ENCODE results near the gene EGFLAM.
"Not testable (repeated sequence)": the region's sequence is repeated elsewhere in the genome, so short reads cannot be mapped to it uniquely, and the experiment has no call there.

Gene EGFLAM

DNA sequence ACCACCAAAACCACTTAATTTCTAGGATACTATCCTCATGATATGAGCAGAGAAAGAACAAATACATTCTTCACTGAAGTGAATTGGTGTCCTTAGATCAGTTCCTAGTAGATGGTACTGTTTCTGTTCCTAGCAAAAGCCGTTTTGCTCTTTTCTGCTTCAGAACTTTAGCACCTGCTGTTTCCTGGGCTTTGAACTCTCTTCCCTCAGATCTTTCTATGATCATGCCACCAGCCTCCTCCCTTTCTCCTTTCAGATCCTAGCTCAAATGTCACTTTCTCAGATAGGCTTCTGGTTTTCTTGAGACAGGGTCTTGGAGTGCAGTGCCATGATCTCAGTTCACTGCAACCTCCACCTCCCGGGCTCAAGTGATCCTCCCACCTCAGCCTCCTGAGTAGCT, 118.0 kb downstream of the EGFLAM start:
- no peak for DNase-seq (ENCODE audit: low spot score)

DNA sequence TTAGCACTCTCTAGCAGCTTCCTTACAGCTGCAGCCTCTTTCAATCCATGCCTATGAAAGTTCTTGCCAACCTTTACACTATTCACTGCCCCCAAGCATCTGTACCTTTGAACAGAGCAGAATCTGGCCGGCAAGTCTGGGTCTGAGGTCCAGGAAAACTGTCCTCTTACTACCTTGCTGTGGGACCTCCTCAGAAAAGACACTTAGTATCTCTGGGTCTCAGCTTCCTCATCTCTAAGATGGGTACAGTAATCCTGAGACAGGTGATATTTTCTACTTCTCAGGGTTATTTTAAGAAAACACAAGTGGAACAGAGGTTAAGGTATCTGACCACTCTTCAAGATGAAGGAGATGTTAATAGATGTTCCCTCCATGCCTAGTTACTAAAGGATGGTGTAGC, 120.2 kb downstream of the EGFLAM start:
- no peak for DNase-seq (ENCODE audit: low spot score)

DNA sequence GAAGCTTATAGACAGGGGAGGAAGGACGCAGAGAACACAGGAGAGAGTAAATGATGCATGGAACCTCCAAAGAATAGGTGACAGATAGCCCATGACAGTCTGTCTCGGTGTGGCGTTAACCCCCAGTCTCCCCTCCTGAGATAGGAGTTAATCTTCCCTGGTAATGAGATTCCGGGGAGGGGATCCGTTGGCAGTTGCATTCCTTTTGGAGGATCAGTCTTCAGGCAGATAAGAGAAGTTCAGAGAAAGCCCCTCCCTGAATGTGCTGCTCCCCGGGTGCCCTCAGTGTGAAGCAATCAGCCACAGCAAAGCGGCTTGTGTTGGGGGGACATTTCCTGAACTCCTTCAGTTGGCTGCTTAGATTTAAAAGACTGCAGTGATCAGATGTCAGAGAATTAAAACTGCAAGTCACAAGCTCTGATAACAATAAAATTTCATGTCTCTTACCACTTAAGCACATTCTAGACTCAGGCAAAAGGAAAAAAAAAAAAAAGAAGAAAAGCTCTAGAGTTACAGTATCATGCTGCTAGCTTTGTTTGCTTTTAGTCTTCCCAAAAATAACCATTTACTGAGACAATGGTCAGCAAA, 121.1 kb downstream of the EGFLAM start:
- no peak for DNase-seq (ENCODE audit: low spot score)

DNA sequence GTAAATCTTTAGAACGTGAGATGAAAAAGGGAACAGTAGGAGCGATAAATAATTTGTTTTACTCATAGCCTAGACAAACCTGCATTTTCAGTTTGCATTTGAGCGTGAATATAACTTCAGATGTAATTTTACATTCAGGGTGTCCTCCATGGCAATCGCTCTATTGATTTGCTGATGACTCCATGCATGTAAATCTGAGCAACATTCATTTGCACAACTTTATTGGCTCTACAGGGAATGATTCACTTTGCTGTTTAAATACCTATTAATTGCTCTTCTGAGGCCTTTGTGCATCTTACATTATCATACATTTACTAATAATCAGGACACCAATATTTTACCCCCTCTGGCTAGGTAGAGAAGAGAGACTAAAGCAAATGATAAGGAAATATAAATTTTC, 122.2 kb downstream of the EGFLAM start:
- DNase-seq (ENCODE audit: low spot score), result no peak

DNA sequence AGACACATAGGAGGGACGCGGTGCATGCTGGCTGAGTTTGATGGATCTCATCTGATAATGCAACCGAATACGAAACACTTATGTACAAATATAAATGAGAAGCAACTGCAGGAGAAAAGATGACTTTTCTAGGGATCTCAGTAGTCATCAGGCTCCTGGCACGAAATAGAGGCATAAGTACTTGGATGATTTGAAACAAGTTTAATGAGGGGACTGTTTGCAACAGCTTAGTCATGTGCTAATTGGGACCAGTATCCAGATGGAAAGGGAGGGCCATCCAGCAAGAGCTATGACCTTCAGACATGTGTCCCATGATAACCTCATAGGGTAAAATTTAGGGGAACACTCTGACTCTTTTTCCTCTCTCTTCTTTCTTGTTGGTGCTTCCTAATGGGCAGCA, 123.0 kb downstream of the EGFLAM start:
- no peak for DNase-seq (ENCODE audit: low spot score)

DNA sequence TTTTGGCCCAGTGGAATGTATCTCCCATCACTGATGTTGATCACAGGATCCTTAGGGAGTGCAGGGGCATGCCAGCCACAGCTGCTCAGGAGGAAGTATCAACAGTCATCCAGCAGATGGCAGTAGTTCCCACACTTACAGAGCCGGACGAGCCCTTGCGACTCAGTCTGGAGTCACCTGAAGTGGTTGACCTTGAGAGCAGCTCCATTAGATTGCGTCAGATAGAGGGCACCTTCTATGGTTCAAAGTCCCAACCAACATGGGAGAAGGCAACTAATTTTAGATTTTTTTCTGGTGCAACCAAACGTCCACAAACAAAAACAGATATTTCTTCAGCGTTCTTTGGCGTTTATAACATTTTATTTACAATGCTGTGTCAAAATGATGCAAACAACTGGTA, 124.5 kb downstream of the EGFLAM start:
- peak; percentile 29 for DNase-seq (ENCODE audit: low spot score)

DNA sequence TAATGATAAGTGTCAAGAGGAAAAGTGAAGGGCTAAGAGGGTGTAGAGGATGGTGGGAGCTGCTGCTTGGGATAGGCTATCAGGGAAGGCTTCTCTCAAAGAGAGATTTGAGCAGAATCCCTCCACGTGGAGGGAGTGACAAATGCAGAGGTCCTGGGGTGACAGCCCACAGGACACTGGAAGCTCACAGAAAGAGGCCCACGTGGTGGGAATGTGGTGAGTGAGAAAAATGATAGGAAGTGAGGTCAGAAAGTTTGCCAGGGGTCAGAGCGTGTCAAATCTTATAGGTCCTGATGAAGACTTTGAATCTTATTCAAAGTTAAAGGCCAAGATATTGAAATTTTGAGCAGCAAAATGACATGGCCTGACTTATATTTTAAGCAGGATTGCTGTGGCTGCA, 125.3 kb downstream of the EGFLAM start:
- no peak for DNase-seq (ENCODE audit: low spot score)

DNA sequence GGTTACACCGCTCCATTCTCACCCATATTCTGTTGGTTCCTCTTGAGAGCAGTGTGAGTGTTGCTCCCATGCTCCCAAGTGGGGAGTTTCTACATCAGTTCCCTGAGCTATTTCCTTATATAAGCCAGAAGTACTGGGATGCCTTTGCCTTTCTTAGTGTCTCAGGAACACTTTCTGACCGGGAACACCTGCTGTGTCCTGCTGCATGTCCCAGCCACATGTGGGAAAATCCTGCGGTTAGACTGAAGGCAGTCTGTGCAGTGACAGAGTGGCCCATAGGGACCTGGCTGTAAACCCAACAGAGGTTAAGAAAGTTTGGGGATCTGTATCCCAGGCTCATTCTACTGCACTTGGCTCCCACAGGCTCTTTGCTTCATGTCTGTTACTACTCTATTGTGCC, 126.0 kb downstream of the EGFLAM start:
- no peak for DNase-seq (ENCODE audit: low spot score)

DNA sequence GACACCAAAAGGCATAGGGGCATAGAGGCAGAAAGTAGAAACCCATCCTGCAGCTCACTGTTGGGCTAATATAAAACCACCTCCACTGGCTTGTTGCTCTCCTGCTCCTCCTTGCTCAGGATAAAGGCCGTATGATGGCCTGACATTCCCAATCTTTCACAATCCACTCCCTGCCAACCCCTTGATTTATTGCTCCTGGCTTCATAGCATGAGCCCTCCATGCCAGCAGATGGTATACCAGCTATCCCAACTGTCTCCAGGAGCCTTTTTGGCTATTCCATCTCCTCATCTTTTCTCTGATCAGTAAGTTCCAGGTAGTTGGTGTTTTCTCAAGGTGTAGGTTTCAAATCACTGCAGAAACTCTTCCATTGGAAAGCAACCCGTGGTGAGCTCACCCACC, 128.8 kb downstream of the EGFLAM start:
- no peak for DNase-seq (ENCODE audit: low spot score)

DNA sequence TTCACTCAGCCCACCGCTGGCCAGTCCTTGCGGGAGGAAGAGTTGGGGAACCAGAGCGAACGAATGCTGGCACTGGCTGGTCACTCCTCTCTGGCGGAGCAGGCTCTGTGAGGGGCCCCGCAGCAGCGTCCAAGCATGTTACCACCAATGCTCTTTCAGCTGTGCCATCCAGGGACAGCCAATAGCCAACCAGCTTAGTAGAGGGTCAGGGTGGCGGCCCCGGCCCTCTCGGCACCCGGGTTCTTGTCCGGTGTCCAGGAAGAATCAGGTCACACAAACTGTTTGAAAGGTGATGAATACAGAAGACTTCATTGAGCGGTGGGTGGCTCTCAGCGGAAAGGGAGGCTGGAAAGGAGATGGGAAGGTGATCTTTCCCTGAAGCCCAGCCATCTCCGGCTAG, 135.3 kb downstream of the EGFLAM start:
- DNase-seq (ENCODE audit: low spot score), result no peak

DNA sequence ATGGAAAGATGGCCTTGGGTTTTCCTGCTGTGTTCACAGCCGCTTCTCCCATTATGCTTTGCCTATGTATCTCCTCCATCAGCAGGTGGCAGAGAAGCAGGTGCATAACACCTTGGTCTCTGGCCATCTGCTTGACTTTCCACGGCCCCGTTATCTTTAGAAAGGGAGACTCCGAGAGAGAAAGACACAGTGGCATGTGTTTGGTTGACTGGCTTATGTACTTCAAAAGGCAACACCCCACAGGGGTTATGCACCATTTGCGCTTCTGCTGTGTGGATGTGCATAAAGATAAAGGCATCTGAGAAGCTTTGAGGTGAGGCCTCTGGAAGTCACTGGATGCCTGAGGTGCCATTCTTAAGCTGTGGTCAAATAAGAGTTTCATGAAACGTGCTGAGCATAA, 138.4 kb downstream of the EGFLAM start:
- DNase-seq (ENCODE audit: low spot score), result no peak

DNA sequence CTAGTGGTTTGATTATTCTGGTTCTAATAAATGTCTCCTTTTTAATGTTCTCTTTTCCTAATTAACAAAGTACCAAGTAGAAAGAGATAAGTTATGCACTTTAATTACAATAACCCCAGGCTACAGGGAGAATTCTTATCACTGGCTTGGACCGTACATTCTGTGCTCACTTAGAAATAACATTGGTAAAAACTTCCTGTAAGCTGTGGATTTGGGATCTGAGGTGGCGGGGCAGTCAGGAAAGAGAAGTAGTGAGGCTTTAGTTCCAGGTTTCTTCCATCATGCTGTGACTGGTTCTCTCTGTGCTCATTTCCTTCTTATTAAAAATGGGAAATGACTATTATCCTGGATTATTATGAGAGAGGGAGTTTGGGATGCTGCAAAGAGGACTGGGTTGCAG, 142.0 kb downstream of the EGFLAM start:
- no peak for DNase-seq (ENCODE audit: low spot score)

DNA sequence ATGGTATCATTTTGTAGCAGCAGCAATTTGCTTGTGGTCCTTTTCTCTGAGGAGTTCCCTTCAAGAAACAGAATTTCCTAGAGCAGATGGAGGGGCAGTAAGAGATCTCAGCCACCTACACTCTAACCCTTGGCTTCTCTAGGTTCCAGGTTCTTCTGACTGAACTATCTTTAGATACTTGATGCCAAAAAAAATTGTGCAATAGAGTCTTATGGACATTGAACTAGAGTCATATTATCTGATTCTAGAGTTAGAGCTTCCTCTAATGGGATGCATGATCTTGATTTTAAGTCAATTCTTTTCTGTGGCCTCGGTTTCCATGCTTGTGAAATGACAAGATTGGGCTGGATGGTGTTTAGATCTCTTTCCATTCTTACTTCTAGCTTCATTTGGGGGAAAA, 142.8 kb downstream of the EGFLAM start:
- no peak for DNase-seq (ENCODE audit: low spot score)

DNA sequence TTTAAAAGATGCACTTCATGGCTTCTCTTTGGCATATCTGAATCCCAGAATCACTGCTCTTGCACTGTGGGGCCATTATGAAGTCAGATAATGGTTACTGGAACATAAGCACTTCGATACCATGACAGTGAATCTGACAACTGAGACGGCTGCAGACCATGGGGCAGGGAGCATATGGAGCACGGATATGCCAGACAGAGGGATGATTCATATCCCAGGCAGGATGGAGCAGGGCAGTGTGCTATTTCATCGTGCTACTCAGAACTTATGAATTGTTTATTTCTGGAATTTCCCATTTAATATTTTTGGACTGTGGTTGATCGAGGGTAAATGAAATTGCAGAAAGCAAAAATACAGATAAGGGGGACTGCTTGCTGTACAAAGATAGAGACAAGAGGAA, 145.0 kb downstream of the EGFLAM start:
- DNase-seq (ENCODE audit: low spot score), result no peak

DNA sequence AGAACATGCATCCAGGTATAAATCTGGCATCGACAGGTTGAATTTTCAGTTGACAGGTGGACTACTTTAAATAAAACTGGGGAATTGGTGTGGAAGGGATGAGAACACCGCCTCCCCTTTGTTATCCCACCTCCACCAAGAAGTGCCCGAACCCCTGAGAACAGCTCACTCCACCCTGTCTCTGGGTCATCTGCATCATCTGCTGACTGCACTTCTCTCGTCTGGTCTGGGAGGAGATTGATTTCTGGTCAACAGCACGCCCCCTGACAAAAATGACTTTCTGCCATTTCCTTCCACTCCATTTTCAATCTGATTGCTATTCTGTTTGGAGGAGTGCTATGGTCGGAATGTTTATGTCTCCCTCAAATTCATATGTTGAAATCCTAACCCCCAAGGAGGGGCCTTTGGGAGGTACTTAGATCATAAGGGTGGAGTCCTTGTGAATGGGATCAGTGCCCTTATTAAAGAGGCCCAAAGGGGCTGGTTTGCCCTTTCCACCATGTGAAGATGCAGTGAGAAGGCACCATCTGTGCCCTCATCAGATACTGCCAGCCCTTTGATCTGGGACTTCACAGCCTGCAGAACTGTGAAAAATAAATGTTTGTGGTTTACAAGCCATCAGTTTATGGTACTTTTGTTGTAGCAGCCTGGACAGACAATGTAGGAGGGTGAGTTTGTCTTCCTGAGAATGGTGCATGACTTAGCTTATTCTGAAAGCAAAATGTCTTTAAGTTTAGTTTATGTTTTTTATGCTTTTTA, 145.7 kb downstream of the EGFLAM start:
- no peak for DNase-seq (ENCODE audit: low spot score)

DNA sequence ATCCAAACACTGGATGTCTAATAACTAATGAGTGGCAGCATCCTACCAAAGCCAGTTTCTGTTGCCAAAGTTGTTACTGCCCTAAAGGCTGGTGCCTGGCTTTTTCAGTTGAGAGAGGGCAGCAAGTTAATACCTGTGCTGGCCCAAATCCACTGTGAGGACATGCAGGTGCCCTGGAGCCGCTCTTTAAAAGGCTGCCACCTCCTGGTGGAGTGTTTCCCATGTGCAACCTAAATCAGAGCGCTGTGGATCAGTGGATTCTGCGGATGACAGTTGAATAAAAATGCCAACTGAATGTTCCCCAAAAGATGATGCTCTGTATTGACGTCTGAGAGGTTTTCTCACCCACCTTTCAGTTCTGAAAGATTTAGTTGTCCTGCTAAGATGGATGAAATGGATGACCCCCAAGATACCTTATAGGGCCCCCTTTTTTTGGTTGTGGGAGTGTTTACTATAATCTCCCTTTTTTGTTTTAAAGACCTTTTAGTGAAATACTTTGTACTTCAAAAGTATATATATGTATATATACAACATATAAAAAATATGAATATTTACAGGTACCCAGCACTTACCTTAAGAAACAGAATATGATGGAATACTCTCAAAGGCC, 146.4 kb downstream of the EGFLAM start:
- DNase-seq (ENCODE audit: low spot score), result no peak

DNA sequence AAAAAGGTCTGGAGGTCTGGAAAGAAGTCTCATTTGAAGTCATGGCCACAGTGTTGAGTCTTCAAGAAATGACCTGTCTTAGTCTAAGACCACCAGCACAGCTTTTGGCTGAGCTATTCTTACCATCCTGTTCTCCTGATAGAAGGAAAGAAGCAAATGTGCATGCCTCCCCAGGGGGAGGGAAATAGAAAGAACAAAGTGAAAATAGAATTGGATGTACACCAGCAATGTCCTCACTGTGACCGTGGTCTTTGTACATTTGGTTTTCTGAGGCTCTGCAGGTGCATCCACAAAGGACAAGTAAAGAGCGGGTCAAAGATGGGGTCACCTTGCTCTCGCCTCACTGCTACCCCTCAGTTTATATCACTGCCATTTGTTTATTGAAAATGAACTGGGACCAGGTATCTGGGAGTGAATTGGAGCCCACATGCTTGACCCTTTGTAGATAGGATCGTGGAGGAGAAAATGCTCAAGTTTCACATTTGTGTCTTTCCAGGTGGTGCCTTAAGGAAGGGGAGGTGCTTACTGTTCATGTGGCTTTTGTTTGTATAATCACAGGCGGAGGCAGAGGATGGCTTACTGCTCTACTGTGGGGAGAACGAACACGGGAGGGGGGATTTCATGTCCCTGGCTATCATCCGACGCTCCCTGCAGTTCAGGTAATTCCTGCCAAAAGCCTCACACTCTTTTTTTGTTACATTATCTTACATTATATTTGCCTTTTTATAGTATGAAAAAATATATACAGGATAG, 150.3 kb downstream of the EGFLAM start:
- no peak for DNase-seq (ENCODE audit: low spot score)

DNA sequence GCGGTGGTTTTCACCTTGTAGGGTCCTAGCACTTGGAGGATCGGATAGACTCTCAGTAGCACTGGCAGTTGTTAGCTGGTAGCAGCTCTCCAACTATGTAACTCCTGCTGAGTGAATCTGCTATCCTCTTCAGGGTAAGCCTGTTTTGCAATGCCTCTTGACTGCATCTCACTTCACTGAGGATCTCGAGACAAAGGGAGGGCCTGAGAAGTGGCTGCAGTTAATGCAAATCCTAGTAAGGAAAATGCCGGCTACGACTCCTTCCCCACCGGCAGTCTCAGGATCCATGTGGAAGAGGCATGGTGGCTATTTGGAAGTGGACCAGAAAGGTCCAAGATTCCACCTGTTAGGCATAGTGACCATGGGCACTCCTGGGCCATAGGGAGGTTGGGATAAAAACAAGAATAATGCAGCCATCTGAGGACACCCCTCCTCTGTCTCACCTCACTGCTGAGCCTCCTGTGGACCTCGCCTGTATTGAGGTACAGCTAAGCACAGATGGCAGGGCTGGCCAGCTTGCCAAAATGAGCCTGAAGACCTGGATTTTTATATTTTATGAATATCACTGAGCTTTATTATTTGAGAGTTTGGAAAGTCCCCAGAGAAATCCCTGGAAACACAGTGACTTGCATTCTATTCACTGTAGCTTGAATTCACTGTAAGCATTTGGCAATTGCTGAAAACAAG, 152.1 kb downstream of the EGFLAM start:
- DNase-seq (ENCODE audit: low spot score), result no peak

DNA sequence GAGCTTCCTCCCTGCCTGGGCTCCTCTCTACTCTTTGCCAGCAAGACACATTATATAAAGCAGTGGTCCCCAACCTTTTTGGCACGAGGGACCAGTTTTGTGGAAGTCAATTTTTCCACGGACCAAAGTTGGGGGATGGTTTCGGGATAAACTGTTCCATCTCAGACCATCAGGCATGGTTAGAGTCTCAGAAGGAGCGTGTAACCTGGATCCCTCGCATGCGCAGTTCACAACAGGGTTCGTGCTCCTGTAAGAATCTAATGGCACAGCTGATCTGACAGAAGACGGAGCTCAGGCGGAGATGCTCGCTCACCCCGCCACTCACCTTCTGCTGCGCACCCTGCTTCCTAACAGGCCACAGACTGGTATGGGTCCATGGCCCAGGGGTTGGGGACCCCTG, 155.3 kb downstream of the EGFLAM start:
- no peak for DNase-seq (ENCODE audit: low spot score)

DNA sequence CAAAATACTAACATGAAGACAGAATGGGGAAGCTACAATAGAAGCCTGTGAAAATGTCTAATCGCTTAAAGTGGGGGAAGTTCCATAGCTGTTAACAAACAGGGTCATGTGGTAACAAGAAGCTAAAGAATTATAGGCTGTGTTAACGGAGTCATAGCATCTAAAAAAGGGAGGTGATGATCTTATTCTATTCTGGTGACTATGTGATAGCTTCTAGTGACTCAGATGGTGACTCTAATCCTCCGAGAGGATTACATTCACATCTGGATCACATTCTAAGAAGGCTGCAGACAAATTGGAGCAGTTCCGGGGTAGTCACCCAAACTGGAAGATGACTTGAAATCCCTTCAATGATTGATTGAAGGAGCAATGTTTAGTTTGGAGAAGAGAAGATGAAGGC, 156.0 kb downstream of the EGFLAM start:
- DNase-seq (ENCODE audit: low spot score), result no peak

DNA sequence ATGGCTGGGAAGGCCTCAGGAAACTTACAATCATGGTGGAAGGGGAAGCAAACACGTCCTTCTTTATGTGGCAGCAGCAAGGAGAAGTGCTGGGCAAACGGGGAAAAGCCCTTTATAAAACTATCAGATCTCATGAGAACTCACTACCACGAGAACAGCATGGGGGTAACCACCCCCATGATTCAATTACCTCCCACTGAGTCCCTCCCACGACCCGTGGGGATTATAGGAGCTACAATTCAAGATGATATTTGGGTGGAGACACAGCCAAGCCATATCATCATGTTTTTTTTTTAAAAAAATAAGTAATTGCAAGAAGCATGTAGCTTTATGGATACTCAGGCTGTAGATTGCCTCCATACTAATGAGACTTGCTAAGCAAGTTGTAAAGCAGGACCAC, 157.4 kb downstream of the EGFLAM start:
- DNase-seq (ENCODE audit: low spot score), result not testable (repeated sequence)

DNA sequence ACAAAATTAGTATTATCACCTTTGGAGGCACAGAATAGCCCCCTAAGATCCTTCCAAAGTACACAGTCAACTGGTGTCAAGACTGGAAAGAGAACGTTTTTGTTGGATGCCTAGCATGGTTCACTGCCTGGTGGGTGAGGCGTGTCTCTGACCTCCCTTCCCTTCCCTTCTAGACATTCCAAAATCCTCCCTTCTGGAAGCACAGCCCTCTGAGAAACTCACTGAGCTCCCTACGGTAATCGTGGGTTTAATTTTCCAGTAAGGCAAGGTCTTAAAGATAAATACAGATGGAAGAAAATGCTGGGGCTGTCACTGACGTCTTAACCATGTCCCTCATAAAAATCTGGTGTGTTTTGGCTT, 159.3 kb downstream of the EGFLAM start:
- DNase-seq (ENCODE audit: low spot score), result no peak

DNA sequence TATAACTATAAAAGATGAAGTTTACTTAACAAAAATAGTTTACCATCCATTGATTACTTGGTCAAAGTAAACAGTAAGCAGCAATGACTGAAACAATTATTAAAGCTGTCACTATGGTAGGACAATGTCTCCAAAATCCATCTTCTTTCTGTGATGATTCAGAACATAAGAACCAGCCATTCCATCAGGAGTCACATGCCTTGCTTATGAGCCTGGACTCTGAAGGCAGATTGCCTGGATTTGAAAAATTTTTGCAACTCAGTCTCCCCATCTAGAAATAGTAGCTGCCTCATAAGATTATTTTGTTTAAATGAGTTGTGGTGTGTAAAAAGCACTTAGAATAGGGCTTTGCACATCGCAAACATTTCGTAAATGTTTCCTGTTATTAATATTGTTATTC, 161.9 kb downstream of the EGFLAM start:
- no peak for DNase-seq (ENCODE audit: low spot score)
